Ramos (cell line): Measurements from ENCODE around the gene TNFAIP8L2.

Source experiments
- in situ Hi-C: fragments of 300-500 bp; cut with MboI; formaldehyde crosslinking; loops from one replicate; pipeline ENCODE4 v1.14.3; 2022; ENCODE audit warnings: low sequenced_read_pairs; ENCODE audit not compliant: unreplicated experiment

The TNFAIP8L2 gene

GRCh38 chr1:151145304-151146071, 11.0 kb upstream of the TNFAIP8L2 start:
- in situ Hi-C loops, result no loop called here

- in situ Hi-C loops, result no loop called here
Measured at GRCh38 chr1:151146072-151146411, 10.4 kb upstream of the TNFAIP8L2 start.

GRCh38 chr1:151146412-151147131, 9.9 kb upstream of the TNFAIP8L2 start, which contains the start of gene SEMA6C:
TSS of gene SEMA6C (minus strand) at chr1:151146631. CDS start at chr1:151142621, 4,010 bp downstream.
- in situ Hi-C loops, result no loop called here

GRCh38 chr1:151147132-151147503, 9.3 kb upstream of the TNFAIP8L2 start:
- in situ Hi-C loops, result no loop called here

- in situ Hi-C loops, result no loop called here
Measured at GRCh38 chr1:151147665-151148064, 8.8 kb upstream of the TNFAIP8L2 start.

- in situ Hi-C loops, result loop anchor here (10.0 kb wide), 1 partner anchor 62 kb away; no protein-coding TSS in a partner anchor
Measured at GRCh38 chr1:151157067-151157531, 650 bp downstream of the TNFAIP8L2 start.

- in situ Hi-C loops, result loop anchor here (10.0 kb wide), 1 partner anchor 64 kb away; no protein-coding TSS in a partner anchor
Measured at GRCh38 chr1:151158326-151158725, 1.9 kb downstream of the TNFAIP8L2 start.

- in situ Hi-C loops, result loop anchor here (10.0 kb wide), 1 partner anchor 64 kb away; no protein-coding TSS in a partner anchor
Measured at GRCh38 chr1:151158751-151159251, 2.4 kb downstream of the TNFAIP8L2 start.

- in situ Hi-C loops, result loop anchor here (10.0 kb wide), 1 partner anchor 65 kb away; no protein-coding TSS in a partner anchor
Measured at GRCh38 chr1:151159373-151159772, 2.9 kb downstream of the TNFAIP8L2 start.

- in situ Hi-C loops, result no loop called here
Measured at GRCh38 chr1:151164732-151165280, 8.4 kb downstream of the TNFAIP8L2 start.

- in situ Hi-C loops, result no loop called here
Measured at GRCh38 chr1:151165281-151165737, 8.9 kb downstream of the TNFAIP8L2 start.

- in situ Hi-C loops, result no loop called here
Measured at GRCh38 chr1:151165738-151166504, 9.5 kb downstream of the TNFAIP8L2 start, which contains the start of the genes LYSMD1 and SCNM1. TSS of gene LYSMD1 (minus strand) at chr1:151165902. CDS start at chr1:151165258, 644 bp downstream. TSS of gene SCNM1 (plus strand) at chr1:151166144. CDS start at chr1:151166153, 9 bp downstream.

GRCh38 chr1:151166505-151166956, 10.1 kb downstream of the TNFAIP8L2 start:
- in situ Hi-C loops, result no loop called here

- in situ Hi-C loops, result no loop called here
Measured at GRCh38 chr1:151167116-151167515, 10.7 kb downstream of the TNFAIP8L2 start.

GRCh38 chr1:151171190-151171589, 14.7 kb downstream of the TNFAIP8L2 start:
- in situ Hi-C loops, result no loop called here

GRCh38 chr1:151175041-151175741, 18.7 kb downstream of the TNFAIP8L2 start:
- in situ Hi-C loops, result no loop called here

GRCh38 chr1:151175863-151176262, 19.4 kb downstream of the TNFAIP8L2 start, which contains the start of gene TMOD4:
TSS of gene TMOD4 (minus strand) at chr1:151175981. CDS start at chr1:151174875, 1,106 bp downstream.
- in situ Hi-C loops, result no loop called here

- in situ Hi-C loops, result no loop called here
Measured at GRCh38 chr1:151176514-151177045, 20.1 kb downstream of the TNFAIP8L2 start.

- in situ Hi-C loops, result no loop called here
Measured at GRCh38 chr1:151184211-151184610, 27.8 kb downstream of the TNFAIP8L2 start.
